ENCODE measurements around the gene STN1. TPM values are rescaled to one million over a fixed set of nuclear protein-coding genes. Genes with fewer than 3 reads are reported as not detected.

STN1 gene
- total and polyA plus RNA-seq, 10 of the 15 experiments (the other 5 are each of a cell fraction or from before 2014, with no cell fraction given), result 22.2 to 31.8 (median 28.5) TPM

DNA sequence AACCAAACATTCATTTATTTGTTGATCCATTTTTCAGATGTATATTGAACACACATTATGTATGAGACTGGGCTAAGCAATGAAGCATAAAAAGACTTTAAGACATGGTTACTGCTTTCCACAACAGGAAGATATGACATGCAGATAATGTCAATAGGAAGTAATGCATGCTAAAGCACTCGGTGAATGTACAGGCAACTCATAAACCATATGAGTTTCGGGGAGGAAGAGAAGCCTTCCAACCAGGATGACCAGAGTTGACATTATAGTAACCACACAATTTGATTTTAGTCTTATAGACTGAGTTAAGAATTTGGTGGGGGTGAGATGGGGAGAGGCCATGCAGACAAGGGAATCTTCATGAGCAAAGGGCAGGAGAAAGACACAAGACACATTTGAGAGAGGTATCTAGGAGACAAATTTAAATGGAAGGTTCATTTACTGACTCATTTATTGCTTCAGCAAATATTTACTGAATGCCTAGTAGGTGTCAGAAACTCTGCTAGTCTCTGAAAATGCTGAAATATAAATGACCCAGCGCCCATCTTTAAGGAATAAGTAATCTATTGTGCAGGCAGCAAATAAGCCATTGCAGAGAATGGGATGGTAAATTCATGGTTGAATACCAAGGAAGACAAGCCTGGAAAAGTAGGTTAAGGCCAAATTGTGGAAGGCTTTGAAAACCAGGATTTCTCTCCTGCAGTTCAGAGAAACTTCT, 30.0 kb upstream of the STN1 start (continued):
- TF ChIP-seq SREBF2 (IDR thresholded peaks at IDR 0.05; ENCODE audit: low read length) (no peak), NBN (IDR thresholded peaks at IDR 0.05) (no peak), NFYA (IDR thresholded peaks at IDR 0.05; ENCODE audit: borderline replicate concordance, low read depth, low read length) (no peak), FOXK2 (IDR thresholded peaks at IDR 0.05) (no peak), SUZ12 (IDR thresholded peaks at IDR 0.05; ENCODE audit: unreplicated experiment) (no peak), MTA3 (IDR thresholded peaks at IDR 0.05; ENCODE audit: borderline replicate concordance, low read length) (no peak)

DNA sequence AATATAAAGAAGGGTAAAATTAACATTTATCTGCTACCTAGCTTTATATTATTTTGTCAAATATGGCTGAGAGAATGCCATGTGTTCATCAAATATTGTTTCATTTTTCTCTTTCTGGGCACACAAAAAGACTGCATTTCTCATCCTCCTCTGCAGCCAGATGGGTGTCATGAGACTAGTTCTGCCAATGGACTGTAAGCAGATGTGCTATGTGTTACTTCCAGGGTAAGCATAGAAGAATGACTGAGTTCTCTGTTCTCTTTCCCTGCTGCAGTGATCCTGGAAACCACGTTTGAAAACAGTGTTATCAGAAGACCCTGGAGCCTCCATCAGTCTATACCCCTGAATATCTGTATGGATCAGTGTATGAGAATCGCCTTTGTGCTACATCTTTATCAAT, 24.9 kb upstream of the STN1 start:
- BruUV-seq (replicated peaks), result no TSS peak
- ChIA-PET CTCF (no interaction called here), POLR2A (no interaction called here), SMC1A (ENCODE audit: uncharacterized antibody, unreplicated experiment) (interaction anchor here (1.0 to 2.7 kb wide), 2 partner anchors 16 to 35 kb away, joined by 3 to 7 read pairs; no protein-coding TSS in a partner anchor), RAD21 (ENCODE audit: unreplicated experiment) (no interaction called here)
- H3K4me3 ChIP-seq, result no peak overlapping the region
- H3K36me3 ChIP-seq (ENCODE audit: control insufficient read depth in 2 of 2, insufficient read depth in 2 of 2, low read length in 1 of 2), result no peaks in the 10 kb centered on the region
- H3K4me1 ChIP-seq (ENCODE audit: control insufficient read depth, insufficient read depth, low read length), result no peaks in the 10 kb centered on the region
- ATAC-seq, result no peak
- no peak for TF ChIP-seq NR2C2 (IDR thresholded peaks at IDR 0.05; ENCODE audit: borderline replicate concordance, control insufficient read depth, insufficient read length, low read depth)
- no peak for TF ChIP-seq HDAC6 (IDR thresholded peaks at IDR 0.05; ENCODE audit: unreplicated experiment)
- no peak for TF ChIP-seq RELA (IDR thresholded peaks at IDR 0.05; ENCODE audit: borderline replicate concordance, partially characterized antibody)
- TF ChIP-seq TCF3 (IDR thresholded peaks at IDR 0.05; ENCODE audit: borderline replicate concordance, insufficient read depth, low read depth, low read length), result no peak
- TF ChIP-seq, protein P1, sequence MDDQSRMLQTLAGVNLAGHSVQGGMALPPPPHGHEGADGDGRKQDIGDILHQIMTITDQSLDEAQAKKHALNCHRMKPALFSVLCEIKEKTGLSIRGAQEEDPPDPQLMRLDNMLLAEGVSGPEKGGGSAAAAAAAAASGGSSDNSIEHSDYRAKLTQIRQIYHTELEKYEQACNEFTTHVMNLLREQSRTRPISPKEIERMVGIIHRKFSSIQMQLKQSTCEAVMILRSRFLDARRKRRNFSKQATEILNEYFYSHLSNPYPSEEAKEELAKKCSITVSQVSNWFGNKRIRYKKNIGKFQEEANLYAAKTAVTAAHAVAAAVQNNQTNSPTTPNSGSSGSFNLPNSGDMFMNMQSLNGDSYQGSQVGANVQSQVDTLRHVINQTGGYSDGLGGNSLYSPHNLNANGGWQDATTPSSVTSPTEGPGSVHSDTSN (IDR thresholded peaks at IDR 0.05; ENCODE audit: insufficient replicate concordance, low read depth, low read length), result no peak
- TF ChIP-seq TCF12 (IDR thresholded peaks at IDR 0.05; ENCODE audit: low read depth, low read length), result no peak
- no peak for TF ChIP-seq TBL1XR1 (IDR thresholded peaks at IDR 0.05; ENCODE audit: low read depth, low read length)
- no peak for TF ChIP-seq ESRRA (IDR thresholded peaks at IDR 0.05; ENCODE audit: low read length)
- TF ChIP-seq LARP7 (IDR thresholded peaks at IDR 0.05), result no peak
- no peak for TF ChIP-seq HDAC2 (IDR thresholded peaks at IDR 0.05)
- H3K79me2 ChIP-seq (ENCODE audit: control insufficient read depth, insufficient read depth, low read length), result no peaks in the 10 kb centered on the region
- no peak for FAIRE-seq
- no peak for DNase-seq (ENCODE audit: low read depth, low spot score)
- H3K27ac ChIP-seq (ENCODE audit: control insufficient read depth, insufficient read depth), result no peak overlapping the region
- H2AFZ ChIP-seq (ENCODE audit: control insufficient read depth, low read depth, low read length), result no peak overlapping the region
- WGBS (ENCODE audit: insufficient coverage, insufficient replicate concordance, low lambda C conversion rate, missing lambda C conversion rate), result 13% methylated on average over 2 of the region's 2 CpGs
- no peaks in the 10 kb centered on the region; a peak in 1 of 4 replicates for H3K27me3 ChIP-seq (replicated peaks in 1 of 2; ENCODE audit: control insufficient read depth in 2 of 2, insufficient read depth in 2 of 2, low read length in 1 of 2)
- in situ Hi-C loops (cut with MboI), result no loop called here
- no peaks in the 10 kb centered on the region for H4K20me1 ChIP-seq (ENCODE audit: control insufficient read depth, insufficient read depth)
- intact Hi-C loops (cut with micrococcal nuclease; ENCODE audit: unreplicated experiment), result no loop called here
- H3K4me2 ChIP-seq (ENCODE audit: control insufficient read depth, insufficient read depth), result no peak overlapping the region
- no peak overlapping the region for H3K9ac ChIP-seq (ENCODE audit: control insufficient read depth, insufficient read depth, low read length)
- H3K9me3 ChIP-seq (replicated peaks; ENCODE audit: control insufficient read depth, insufficient read depth, low read length), result no peaks in the 10 kb centered on the region

Measured in GM12878 (cell line).